Breast epithelium (tissue), 3 donors: ENCODE data around the gene G6PD.

ENCODE experiments used
- POLR2A ChIP-seq: fragments of 450-650 bp; IDR thresholded peaks from one replicate; pipeline ENCODE4 v1.6.1; 2016; ENCODE audit warnings: antibody characterized with exemption, mild to moderate bottlenecking, moderate library complexity
- POLR2AphosphoS5 ChIP-seq, 3 donors: sonication (generic); formaldehyde crosslinking; IDR thresholded peaks; one replicate each; pipeline ENCODE4 v1.6.1; 2017; ENCODE audit warnings: antibody characterized with exemption in 3 of 3

GRCh38 chrX:154494715-154495114 lies 51.9 kb downstream of the G6PD start:
- no peak for TF ChIP-seq POLR2A
- TF ChIP-seq POLR2AphosphoS5 (IDR thresholded peaks at IDR 0.05): no peak
